Small intestine (tissue), 7 donors: ENCODE results near the gene VKORC1L1. TPM values are rescaled to one million over a fixed set of nuclear protein-coding genes. Genes with fewer than 3 reads are reported as not detected.
"Not testable (repeated sequence)": the region's sequence is repeated elsewhere in the genome, so short reads cannot be mapped to it uniquely, and the experiment has no call there.

Experiments used
- DNase-seq, 2 donors: peaks; one replicate each; pipeline versions ENCODE4 v3.0.0 to v3.0.0-alpha.2; 2013
- FAIRE-seq: peaks from 2 replicates; lab custom pipeline; 2012; peaks lifted over from hg19 to GRCh38; lab: Jason Lieb, UNC
- H3K27ac ChIP-seq, 3 donors: one replicate each; pipeline ENCODE4 v1.5.1; 2013; ENCODE audit warnings: low read length in 2 of 3, mild to moderate bottlenecking in 2 of 3, control low read depth in 1 of 3, inconsistent platforms in 1 of 3, low read depth in 1 of 3, moderate library complexity in 1 of 3
- H3K27me3 ChIP-seq, 3 donors: one replicate each; pipeline ENCODE4 v1.6.1; 2013; ENCODE audit warnings: low read length in 3 of 3, inconsistent platforms in 1 of 3; ENCODE audit not compliant: control insufficient read depth in 3 of 3, insufficient read depth in 3 of 3
- H3K36me3 ChIP-seq, 3 donors: one replicate each; pipeline ENCODE4 v1.6.1; 2013; ENCODE audit warnings: low read length in 3 of 3, inconsistent platforms in 1 of 3, low read depth in 1 of 3, mild to moderate bottlenecking in 1 of 3, moderate library complexity in 1 of 3; ENCODE audit not compliant: control insufficient read depth in 3 of 3, insufficient read depth in 2 of 3
- H3K4me1 ChIP-seq, 3 donors: one replicate each; pipeline ENCODE4 v1.6.1; 2013; ENCODE audit warnings: low read length in 2 of 3, inconsistent platforms in 1 of 3, low read depth in 1 of 3, mild to moderate bottlenecking in 1 of 3, moderate library complexity in 1 of 3; ENCODE audit not compliant: control insufficient read depth in 3 of 3, insufficient read depth in 2 of 3
- H3K4me3 ChIP-seq, 3 donors: one replicate each; pipeline ENCODE4 v1.5.1; 2013; ENCODE audit warnings: low read length in 3 of 3, control low read depth in 1 of 3, inconsistent platforms in 1 of 3, low read depth in 1 of 3, mild to moderate bottlenecking in 1 of 3, moderate library complexity in 1 of 3
- H3K9me3 ChIP-seq, 2 donors: one replicate each; pipeline ENCODE4 v1.6.1; 2013; ENCODE audit warnings: low read depth in 1 of 2, low read length in 1 of 2; ENCODE audit not compliant: control insufficient read depth in 2 of 2, insufficient read depth in 1 of 2
- WGBS, 3 donors: extraction: QIAGEN DNeasy Blood & Tissue Kit; methylation state at CpG; one replicate each; pipeline ENCODE4 v1.1.7; 2013; 5-methylcytosine and 5-hydroxymethylcytosine counted together
- polyA plus RNA-seq, 4 donors: library from polyadenylated mRNA; stranded (reverse) in 3 of 4; unstranded in 1 of 4; fragments of 200-250 nt in 3 of 4; fragments of 120-200 nt in 1 of 4; gene quantifications; one replicate each; pipeline versions ENCODE4 v1.2.1 to v1.2.3, GENCODE V29; 2013
- donor health status: healthy with polysubstance abuse.
- donor health status: control.
- donor health status: control.
- donor health status: Bipolar disorder and iron deficiency.
- donor health status: healthy.

VKORC1L1 gene
- polyA plus RNA-seq, 4 donors: 6.0 to 25.6 (median 10.2) TPM

DNA sequence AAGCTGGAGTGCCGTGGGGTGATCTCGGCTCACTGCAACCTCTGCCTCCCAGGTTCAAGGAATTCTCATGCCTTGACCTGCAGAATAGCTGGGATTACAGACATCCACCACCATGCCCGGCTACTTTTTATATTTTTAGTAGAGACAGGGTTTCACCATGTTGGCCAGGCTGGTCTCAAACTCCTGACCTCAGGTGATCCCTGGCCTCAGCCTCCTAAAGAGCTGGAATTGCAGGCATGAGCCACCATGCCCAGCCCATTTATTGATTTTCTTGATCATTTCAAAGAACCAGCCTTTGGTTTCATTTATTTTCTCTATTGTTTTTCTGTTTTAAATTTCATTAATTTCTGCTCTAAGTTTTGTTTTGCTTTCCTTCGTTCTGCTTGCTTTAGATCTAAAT is 58.8 kb downstream of the VKORC1L1 start:
- peak in 1 of 2 donors; percentile 13 for DNase-seq
- Histone ChIP-seq H3K9me3 (peaks cover 0 to 4% of the 10 kb centered on the region in 2 donors), H3K27ac (no peak overlapping the region), H3K4me1 (peaks cover 0 to 18% (median 0%) of the 10 kb centered on the region in 3 donors), H3K4me3 (no peak overlapping the region), H3K27me3 (no peaks in the 10 kb centered on the region), H3K36me3 (no peaks in the 10 kb centered on the region)
- 90 to 97% (median 93%) methylated on average over 4 of the region's 4 CpGs for WGBS, 3 donors
- FAIRE-seq: no peak

DNA sequence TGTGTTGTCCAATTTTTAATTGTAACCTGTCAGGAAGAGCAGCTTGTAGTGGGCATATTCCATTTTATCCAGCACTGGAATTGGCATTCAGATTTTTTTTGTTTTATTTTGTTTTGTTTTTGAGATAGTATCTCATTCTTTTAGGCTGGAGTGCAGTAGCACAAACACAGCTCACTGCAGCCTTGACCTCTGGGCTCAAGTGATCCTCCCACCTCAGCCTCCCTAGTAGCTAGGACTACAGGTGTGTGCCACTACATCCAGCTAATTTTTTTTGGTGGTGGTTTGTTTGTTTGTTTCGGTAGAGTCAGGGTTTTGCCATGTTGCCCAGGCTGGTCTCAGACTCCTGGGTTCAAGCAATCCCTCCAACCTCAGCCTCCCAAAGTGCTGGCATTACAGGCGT is 64.4 kb downstream of the VKORC1L1 start:
- WGBS, 3 donors: 94 to 100% (median 98%) methylated on average over 2 of the region's 2 CpGs
- no peak overlapping the region for H3K4me3 ChIP-seq
- DNase-seq (no peak), FAIRE-seq (no peak)
- H3K27ac ChIP-seq: no peak overlapping the region
- H3K4me1 ChIP-seq: no peaks in the 10 kb centered on the region
- H3K36me3 ChIP-seq: peaks cover 0 to 20% (median 0%) of the 10 kb centered on the region in 3 donors
- no peaks in the 10 kb centered on the region for H3K27me3 ChIP-seq
- H3K9me3 ChIP-seq: peaks cover 0 to 4% of the 10 kb centered on the region in 2 donors

DNA sequence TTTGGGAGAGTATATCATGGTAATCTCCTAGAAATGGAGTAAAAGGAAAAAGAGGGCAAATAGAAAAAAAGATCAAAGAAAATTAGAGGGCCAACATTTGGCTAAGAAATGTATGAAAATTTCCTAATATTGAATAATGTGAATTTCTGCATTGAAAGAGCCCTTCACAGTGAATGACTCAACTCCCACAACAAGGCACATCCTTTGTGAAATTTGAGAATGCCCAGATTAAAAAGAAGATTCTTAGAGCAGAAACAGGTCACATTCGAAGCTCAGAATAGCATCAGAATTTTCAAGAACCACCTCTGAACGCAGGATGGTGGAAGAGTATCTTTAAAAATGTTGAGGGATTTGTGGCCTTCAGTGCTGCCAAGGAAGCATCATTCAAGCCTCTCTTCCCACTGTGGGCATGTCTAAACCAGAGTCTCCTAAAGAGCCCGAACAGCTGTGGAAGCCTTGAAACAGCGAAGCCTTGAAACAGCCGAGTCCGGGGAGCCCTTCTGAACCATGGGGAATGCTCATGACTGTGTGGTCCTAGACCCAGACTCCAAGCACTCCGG is 65.5 kb downstream of the VKORC1L1 start:
- no peak overlapping the region for H3K4me3 ChIP-seq
- DNase-seq (no peak), FAIRE-seq (no peak)
- 95 to 100% (median 97%) methylated on average over 7 of the region's 7 CpGs for whole genome bisulfite sequencing, 3 donors
- H3K36me3 ChIP-seq: peaks cover 0 to 20% (median 0%) of the 10 kb centered on the region in 3 donors
- peaks cover 0 to 4% of the 10 kb centered on the region in 2 donors for H3K9me3 ChIP-seq
- no peak overlapping the region for H3K27ac ChIP-seq
- H3K27me3 ChIP-seq: no peaks in the 10 kb centered on the region
- no peaks in the 10 kb centered on the region for H3K4me1 ChIP-seq

DNA sequence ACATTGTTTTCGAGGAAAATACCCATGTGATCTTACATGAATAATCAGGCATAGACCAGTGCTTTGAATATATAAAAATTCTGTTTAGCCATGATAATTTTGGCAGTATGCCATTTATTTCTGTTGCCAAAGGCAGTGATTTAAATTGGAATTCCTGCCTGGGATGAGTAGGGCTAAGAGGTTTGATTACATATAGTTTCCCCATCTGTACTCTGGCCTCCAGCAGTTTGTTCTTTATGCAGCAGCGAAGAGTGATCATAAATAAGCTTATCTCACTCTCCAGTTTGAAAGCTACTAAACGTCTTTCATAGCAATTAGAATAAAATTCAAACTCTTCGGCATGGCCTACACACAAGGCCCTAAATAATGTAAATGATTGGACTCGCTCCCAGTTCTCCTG is 72.9 kb downstream of the VKORC1L1 start:
- not testable (repeated sequence) for DNase-seq, FAIRE-seq
- 80 to 100% (median 97%) methylated on average over 1 of the region's 5 CpGs for WGBS, 3 donors

DNA sequence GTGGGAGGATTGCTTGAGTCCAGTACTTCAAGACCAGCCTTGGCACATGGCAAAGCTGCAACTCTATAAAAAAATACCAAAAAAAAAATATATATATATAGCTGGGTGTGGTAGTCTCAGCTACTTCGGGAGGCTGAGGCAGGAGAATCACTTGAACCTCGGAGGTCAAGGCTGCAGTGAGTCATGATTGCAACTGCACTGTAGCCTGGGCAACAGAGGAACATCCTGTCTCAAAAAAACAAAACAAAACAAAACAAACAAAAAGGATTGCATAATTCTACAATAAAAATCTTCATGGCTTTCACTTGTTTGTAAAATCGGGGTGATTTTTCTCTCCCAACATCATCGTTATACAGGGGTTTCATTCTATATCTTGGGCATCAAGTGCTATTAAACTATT is 74.0 kb downstream of the VKORC1L1 start:
- H3K9me3 ChIP-seq: no peaks in the 10 kb centered on the region
- peaks cover 0 to 2% (median 0%) of the 10 kb centered on the region in 3 donors for H3K36me3 ChIP-seq
- FAIRE-seq (no peak), DNase-seq (peak in 1 of 2 donors; percentile 11)
- WGBS, 3 donors: 59 to 71% (median 67%) methylated on average over 4 of the region's 4 CpGs
- H3K4me3 ChIP-seq: no peak overlapping the region
- no peak overlapping the region for H3K27ac ChIP-seq
- H3K27me3 ChIP-seq: no peaks in the 10 kb centered on the region
- H3K4me1 ChIP-seq: no peaks in the 10 kb centered on the region

More for the DNA sequence above, 72.9 kb downstream of the VKORC1L1 start:
- not testable (repeated sequence) for H3K9me3 ChIP-seq, H3K27ac ChIP-seq, H3K27me3 ChIP-seq, H3K36me3 ChIP-seq, H3K4me3 ChIP-seq, H3K4me1 ChIP-seq

DNA sequence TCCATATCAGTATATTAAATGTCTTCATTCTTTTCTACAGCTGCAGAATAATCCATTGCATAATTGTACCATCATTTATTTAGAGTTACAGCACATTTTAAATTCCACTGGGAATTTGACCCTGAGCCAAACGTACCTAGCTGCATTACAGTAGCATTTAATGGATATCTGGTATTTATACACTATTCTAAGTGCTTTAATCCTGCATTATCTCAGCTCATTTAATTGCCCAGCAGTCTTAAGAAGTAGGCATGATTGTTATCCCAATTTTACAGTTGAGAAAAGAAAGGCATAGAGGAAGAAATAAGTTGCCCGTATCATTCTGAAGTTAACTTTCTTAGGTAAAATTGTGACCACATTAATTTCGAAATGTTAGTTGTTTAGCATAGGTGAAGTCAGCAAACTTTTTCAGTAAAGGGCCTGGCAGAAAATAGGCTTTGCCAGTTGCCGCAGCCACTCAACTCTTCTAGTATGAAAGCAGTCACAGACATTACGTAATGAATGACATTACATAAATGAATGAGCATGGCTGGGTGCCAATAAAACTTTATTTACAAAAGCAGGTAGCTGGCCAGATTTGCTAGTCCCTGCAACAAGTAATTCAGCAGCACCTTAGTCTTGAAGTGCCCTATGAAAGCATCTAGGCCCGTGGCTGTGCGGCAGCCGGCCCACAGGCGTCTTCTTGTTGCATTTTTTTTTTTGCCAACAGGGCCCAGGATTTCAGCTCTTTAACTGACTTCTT is 79.1 kb downstream of the VKORC1L1 start:
- H3K27me3 ChIP-seq: no peaks in the 10 kb centered on the region
- no peak overlapping the region for H3K27ac ChIP-seq
- H3K4me3 ChIP-seq: no peak overlapping the region
- 91 to 93% (median 91%) methylated on average over 9 of the region's 9 CpGs for WGBS, 3 donors
- peaks cover 3 to 13% (median 5%) of the 10 kb centered on the region in 3 donors for H3K36me3 ChIP-seq
- no peaks in the 10 kb centered on the region for H3K4me1 ChIP-seq
- no peaks in the 10 kb centered on the region for H3K9me3 ChIP-seq
- FAIRE-seq (no peak), DNase-seq (no peak)

DNA sequence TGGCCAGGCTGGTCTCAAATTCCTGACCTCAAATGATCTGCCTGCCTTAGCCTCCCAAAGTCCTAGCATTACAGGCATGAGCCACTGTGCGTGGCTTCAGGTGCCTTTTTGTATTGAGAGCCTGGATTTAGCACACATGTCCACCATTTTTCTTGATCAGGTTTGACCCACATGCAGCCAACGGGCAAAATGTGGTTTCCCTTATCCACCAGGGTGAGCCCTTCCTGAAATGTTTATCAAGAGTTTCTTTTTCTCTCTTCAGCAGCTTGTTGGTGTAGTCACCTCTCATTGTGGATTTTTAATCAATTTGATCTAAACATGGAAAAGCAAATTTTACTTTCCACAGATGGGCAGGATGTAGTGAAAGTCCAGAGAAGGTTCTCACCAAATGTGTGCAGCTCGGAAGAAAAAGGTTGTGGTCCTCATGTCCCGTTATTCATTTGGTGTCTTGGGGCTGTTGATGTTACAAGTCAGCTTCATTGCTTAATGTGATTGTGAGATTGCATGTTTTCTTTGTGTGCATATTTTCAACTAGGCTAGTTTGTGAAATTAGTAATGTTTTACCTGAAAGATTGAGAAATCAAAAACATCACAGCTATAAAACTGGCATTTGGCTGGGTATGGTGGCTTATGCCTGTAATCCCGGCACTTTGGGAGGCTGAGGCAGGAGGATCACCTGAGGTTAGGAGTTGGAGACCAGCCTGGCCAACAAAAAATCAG is 80.3 kb downstream of the VKORC1L1 start:
- no peak overlapping the region for H3K27ac ChIP-seq
- no peaks in the 10 kb centered on the region for H3K4me1 ChIP-seq
- H3K4me3 ChIP-seq: no peak overlapping the region
- H3K9me3 ChIP-seq: no peaks in the 10 kb centered on the region
- 90 to 94% (median 92%) methylated on average over 5 of the region's 5 CpGs for WGBS, 3 donors
- FAIRE-seq (no peak), DNase-seq (no peak)
- H3K27me3 ChIP-seq: no peaks in the 10 kb centered on the region
- H3K36me3 ChIP-seq: peaks cover 3 to 17% (median 5%) of the 10 kb centered on the region in 3 donors

DNA sequence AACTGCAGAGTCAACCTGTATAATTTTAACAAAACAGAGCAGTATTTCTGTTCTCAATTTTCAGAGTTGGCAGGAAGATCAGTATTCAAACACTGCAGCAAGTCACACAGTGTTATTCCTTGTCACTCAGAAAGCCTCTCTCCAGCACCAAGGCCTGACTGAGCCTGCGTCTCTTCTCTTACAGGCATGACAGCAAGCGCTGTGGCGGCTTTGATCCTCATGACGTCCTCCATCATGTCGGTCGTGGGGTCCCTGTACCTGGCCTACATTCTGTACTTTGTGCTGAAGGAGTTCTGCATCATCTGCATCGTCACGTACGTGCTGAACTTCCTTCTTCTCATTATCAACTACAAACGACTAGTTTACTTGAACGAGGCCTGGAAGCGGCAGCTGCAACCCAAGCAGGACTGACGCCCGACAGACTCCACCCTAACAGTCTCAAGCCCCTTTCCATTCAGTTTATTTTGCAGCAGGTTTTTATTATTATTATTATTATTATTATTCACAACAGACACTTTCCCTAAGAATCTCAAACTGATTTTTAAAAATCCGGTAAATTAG is 81.1 kb downstream of the VKORC1L1 start:
- Histone ChIP-seq H3K9me3 (no peaks in the 10 kb centered on the region), H3K36me3 (peaks cover 3 to 20% (median 5%) of the 10 kb centered on the region in 3 donors), H3K4me3 (no peak overlapping the region), H3K4me1 (no peaks in the 10 kb centered on the region), H3K27me3 (no peaks in the 10 kb centered on the region), H3K27ac (no peak overlapping the region)
- 91 to 93% (median 92%) methylated on average over 15 of the region's 15 CpGs for WGBS, 3 donors
- FAIRE-seq (no peak), DNase-seq (no peak)
